COLO668 (cell line): ENCODE measurements around the gene PDE2A.

Experiments used
- DNase-seq: peaks from one replicate; lab custom pipeline; 2025; ENCODE audit not compliant: unreplicated experiment; lab: John Stamatoyannopoulos, UW

PDE2A gene

GRCh38 chr11:72684236-72684912, 10.2 kb upstream of the PDE2A start:
- peak; percentile 17 for DNase-seq

- peak; percentile 18 for DNase-seq
These were observed 9.6 kb upstream of the PDE2A start for GRCh38 chr11:72683782-72684200.

- no peak for DNase-seq
These were observed 8.6 kb upstream of the PDE2A start for GRCh38 chr11:72682858-72683243.

GRCh38 chr11:72682238-72682857, 8.1 kb upstream of the PDE2A start:
- DNase-seq = no peak

- no peak for DNase-seq
These were observed 7.3 kb upstream of the PDE2A start for GRCh38 chr11:72681226-72682153.

GRCh38 chr11:72680624-72681158, 6.5 kb upstream of the PDE2A start:
- no peak for DNase-seq

GRCh38 chr11:72679869-72680268, 5.6 kb upstream of the PDE2A start:
- DNase-seq = no peak

- no peak for DNase-seq
These were observed 4.3 kb upstream of the PDE2A start for GRCh38 chr11:72678524-72678923.

GRCh38 chr11:72676861-72677341, 2.7 kb upstream of the PDE2A start:
- no peak for DNase-seq

GRCh38 chr11:72675221-72675620, 999 bp upstream of the PDE2A start:
- DNase-seq = no peak

GRCh38 chr11:72673284-72673942, 809 bp downstream of the PDE2A start:
- DNase-seq = no peak

- no peak for DNase-seq
These were observed 1.5 kb downstream of the PDE2A start for GRCh38 chr11:72672597-72673238.

GRCh38 chr11:72671152-72672099, 2.8 kb downstream of the PDE2A start:
- no peak for DNase-seq

- no peak for DNase-seq
These were observed 4.2 kb downstream of the PDE2A start for GRCh38 chr11:72670041-72670440.

- no peak for DNase-seq
These were observed 4.7 kb downstream of the PDE2A start for GRCh38 chr11:72669527-72669926.

- no peak for DNase-seq
These were observed 5.4 kb downstream of the PDE2A start for GRCh38 chr11:72668629-72669347.

- no peak for DNase-seq
These were observed 8.2 kb downstream of the PDE2A start for GRCh38 chr11:72665911-72666472.

GRCh38 chr11:72662036-72662435, 12.2 kb downstream of the PDE2A start:
- no peak for DNase-seq
